Activated T-cell treated with anti-CD3 and anti-CD28 coated beads, Interleukin-2, amount 50 U/mL, for 24 hours (primary cell): ENCODE results near the gene ERBB3.
A peak's percentile ranks its signal among the peaks of the same experiment; 100 is the strongest.
"Not testable (repeated sequence)": the region's sequence is repeated elsewhere in the genome, so short reads cannot be mapped to it uniquely, and the experiment has no call there.

Source experiments
- DNase-seq: peaks from one replicate; pipeline ENCODE4 v3.0.0-alpha.2; 2020
- H3K27ac Mint-ChIP-seq: 2 replicates; pipeline ENCODE4 v1.8.0; 2020; ENCODE audit warnings: mild to moderate bottlenecking, mixed read lengths
- H3K27me3 Mint-ChIP-seq: 2 replicates; pipeline ENCODE4 v1.8.0; 2020; ENCODE audit warnings: mixed read lengths
- H3K36me3 Mint-ChIP-seq: 2 replicates; pipeline ENCODE4 v1.8.0; 2020; ENCODE audit warnings: low read depth, mixed read lengths
- H3K4me1 Mint-ChIP-seq: 2 replicates; pipeline ENCODE4 v1.8.0; 2020; ENCODE audit warnings: low read depth, mixed read lengths
- H3K4me3 Mint-ChIP-seq: 2 replicates; pipeline ENCODE4 v1.8.0; 2020; ENCODE audit warnings: mild to moderate bottlenecking, moderate library complexity, mixed read lengths
- H3K9me3 Mint-ChIP-seq: 2 replicates; pipeline ENCODE4 v1.8.0; 2020; ENCODE audit warnings: mixed read lengths

ERBB3 gene

DNA sequence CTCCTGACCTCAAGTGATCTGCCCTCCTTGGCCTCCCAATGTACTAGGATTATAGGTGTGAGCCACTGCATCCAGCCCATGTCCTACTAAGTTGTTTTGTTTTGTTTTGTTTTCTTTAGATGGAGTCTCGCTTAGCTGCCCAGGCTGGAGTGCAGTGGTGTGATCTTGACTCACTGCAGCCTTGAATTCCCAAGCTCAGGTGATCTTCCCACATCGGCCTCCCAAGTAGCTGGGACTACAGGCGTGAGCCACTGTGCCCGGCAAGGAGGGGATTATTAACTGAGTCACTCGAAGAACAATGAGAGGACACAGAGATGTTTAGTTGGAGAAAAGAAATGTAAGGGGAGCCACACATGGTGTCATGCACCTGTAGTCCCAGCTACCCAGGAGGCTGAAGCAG, 18.0 kb upstream of the ERBB3 start:
- no peaks in the 10 kb centered on the region for H3K36me3 Mint-ChIP-seq
- peaks cover 3% of the 10 kb centered on the region for H3K4me1 Mint-ChIP-seq
- H3K27ac Mint-ChIP-seq: no peak overlapping the region
- DNase-seq: no peak
- H3K27me3 Mint-ChIP-seq: no peaks in the 10 kb centered on the region
- H3K4me3 Mint-ChIP-seq: no peak overlapping the region
- H3K9me3 Mint-ChIP-seq: no peaks in the 10 kb centered on the region

DNA sequence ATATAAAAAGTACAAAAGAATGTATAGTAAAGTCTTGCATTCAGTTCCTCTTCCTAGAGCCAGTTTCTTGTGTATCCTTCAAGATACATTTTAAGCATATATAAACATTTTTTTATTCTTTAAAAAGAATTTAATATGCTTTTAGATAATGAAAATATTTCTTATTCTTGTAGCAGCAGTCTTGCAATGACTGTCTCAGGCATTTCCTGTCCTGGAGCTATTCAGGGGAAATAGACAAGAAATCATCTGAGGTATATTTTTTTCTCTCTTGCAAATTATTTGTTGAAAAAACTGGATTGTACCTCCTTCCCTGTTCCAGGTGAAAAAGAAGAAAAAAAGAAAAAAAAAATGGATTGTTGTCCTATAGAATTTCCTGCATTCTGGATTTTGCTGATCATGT, 17.0 kb upstream of the ERBB3 start:
- Mint-ChIP-seq H3K27me3 (no peaks in the 10 kb centered on the region), H3K9me3 (no peaks in the 10 kb centered on the region), H3K4me3 (no peak overlapping the region), H3K27ac (no peak overlapping the region), H3K36me3 (no peaks in the 10 kb centered on the region), H3K4me1 (peaks cover 4% of the 10 kb centered on the region)
- no peak for DNase-seq

DNA sequence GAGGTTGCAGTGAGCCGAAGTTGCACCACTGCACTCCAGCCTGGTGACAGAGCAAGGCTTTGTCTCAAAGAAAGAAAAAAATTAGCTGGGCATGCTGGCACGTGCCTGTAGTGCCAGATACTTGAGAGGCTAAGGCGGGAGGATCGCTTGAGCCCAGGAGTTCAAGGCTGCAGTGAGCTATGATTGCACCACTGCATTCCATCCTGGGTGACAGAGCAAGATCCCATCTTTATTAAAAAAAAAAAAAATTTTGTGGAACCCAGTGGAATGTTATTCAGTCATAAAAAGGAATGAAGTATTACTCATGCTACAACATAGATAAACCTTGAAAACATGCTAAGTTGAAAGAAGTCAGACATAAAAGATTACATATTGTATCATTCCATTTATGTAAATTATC, 8.3 kb upstream of the ERBB3 start:
- no peak overlapping the region for H3K4me3 Mint-ChIP-seq
- peaks cover 4% of the 10 kb centered on the region for H3K4me1 Mint-ChIP-seq
- H3K27me3 Mint-ChIP-seq: no peaks in the 10 kb centered on the region
- H3K27ac Mint-ChIP-seq: no peak overlapping the region
- no peaks in the 10 kb centered on the region for H3K36me3 Mint-ChIP-seq
- H3K9me3 Mint-ChIP-seq: no peaks in the 10 kb centered on the region
- no peak for DNase-seq

DNA sequence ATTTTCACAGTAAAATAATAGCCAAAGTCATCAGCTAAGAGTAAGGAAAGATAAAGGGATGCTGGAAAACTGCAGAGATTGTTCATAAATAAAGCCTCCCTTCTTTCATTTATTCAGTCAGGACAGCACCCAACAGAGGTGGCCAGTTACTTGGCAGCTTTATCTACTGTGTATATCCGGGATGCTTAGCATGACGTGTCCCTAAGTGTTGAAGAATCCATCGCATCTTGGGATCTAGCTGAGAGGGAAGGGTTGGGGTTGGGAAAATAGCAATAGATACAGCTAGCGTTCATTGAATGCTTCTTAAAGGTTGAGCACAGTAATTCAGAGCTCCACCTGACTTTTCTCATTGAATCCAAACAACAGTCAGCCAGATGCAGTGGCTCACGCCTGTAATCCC, 5.6 kb upstream of the ERBB3 start:
- no peak overlapping the region for H3K4me3 Mint-ChIP-seq
- H3K27ac Mint-ChIP-seq: no peak overlapping the region
- H3K9me3 Mint-ChIP-seq: no peaks in the 10 kb centered on the region
- DNase-seq: no peak
- no peaks in the 10 kb centered on the region for H3K27me3 Mint-ChIP-seq
- no peaks in the 10 kb centered on the region for H3K36me3 Mint-ChIP-seq
- peaks cover 2% of the 10 kb centered on the region for H3K4me1 Mint-ChIP-seq

DNA sequence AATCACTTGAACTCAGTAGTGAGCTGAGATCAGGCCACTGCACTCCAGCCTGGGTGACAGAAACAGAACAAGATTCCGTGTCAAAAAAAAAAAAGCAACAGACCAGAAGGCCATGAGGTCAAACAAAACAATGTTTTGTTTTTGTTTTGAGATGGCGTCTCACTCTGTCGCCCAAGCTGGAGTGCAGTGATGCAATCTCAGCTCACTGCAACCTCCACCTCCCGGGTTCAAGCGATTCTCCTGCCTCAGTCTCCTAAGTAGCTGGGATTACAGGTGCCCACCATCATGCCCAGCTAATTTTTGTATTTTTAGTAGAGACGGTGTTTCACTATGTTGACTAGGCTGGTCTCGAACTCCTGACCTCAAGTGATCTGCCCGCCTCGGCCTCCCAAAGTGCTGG, 2.0 kb upstream of the ERBB3 start:
- H3K9me3 Mint-ChIP-seq, H3K36me3 Mint-ChIP-seq, H3K27ac Mint-ChIP-seq, H3K4me3 Mint-ChIP-seq, DNase-seq: not testable (repeated sequence)
- H3K27me3 Mint-ChIP-seq: peaks cover 13% of the 10 kb centered on the region
- peaks cover 19% of the 10 kb centered on the region for H3K4me1 Mint-ChIP-seq

DNA sequence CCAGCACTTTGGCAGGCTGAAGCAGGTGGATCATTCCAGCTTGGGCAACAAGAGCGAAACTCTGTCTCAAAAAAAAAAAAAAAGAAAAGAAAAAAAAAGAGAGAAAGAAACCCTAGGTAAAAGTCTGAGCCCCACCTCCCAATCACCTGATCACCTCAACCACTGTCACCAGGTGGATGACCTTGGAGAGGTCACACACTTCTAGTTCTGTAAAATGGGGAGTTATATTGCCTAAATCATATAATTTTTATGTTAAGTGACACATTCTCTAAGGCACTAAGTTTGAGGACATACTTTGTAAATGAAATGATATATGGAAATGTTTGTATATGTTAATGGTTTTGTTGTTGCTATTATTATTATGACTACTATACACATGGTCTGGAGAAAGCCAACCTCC, 1.5 kb upstream of the ERBB3 start:
- Mint-ChIP-seq H3K4me1 (peaks cover 19% of the 10 kb centered on the region), H3K9me3 (no peaks in the 10 kb centered on the region), H3K27ac (no peak overlapping the region)

DNA sequence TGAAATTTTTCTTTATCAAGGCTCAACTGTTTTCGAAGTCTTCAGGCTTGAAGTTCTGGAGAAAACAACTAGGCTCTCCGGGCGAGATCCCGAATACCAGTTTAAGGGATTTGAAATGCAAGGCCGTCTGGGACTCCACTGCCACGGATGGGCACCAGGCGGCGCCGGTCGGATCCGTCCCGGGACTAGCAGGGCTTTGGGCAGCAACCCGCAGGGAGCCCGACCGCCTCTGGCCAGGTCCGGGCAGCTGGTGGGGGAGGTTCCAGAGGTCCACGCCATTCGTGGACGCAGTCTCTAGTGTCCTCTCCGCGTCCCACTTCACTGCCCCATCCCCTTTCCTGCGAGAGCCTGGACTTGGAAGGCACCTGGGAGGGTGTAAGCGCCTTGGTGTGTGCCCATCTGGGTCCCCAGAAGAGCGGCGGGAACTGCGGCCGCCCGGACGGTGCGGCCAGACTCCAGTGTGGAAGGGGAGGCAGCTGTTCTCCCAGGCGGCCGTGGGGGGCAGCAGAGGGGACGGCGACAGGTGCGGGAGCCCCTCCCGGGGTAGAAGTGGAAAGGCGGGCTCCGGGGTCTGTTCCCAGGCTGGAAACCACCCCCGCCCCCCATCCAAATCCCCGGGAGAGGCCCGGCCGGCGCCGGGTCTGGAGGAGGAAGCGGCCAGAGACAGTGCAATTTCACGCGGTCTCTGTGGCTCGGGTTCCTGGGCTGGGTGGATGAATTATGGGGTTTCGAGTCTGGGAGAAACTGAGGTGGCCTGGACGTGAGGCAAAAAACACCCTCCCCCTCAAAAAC, 838 bp upstream of the ERBB3 start:
- peaks cover 13% of the 10 kb centered on the region for H3K27me3 Mint-ChIP-seq
- H3K27ac Mint-ChIP-seq: no peak overlapping the region
- peak overlapping the region; percentile 78 for H3K4me3 Mint-ChIP-seq
- DNase-seq: peak; percentile 73
- H3K4me1 Mint-ChIP-seq: peaks cover 19% of the 10 kb centered on the region
- no peaks in the 10 kb centered on the region for H3K9me3 Mint-ChIP-seq
- H3K36me3 Mint-ChIP-seq: no peaks in the 10 kb centered on the region

More for the DNA sequence above, 1.5 kb upstream of the ERBB3 start:
- H3K27me3 Mint-ChIP-seq: peaks cover 13% of the 10 kb centered on the region
- H3K36me3 Mint-ChIP-seq: no peaks in the 10 kb centered on the region
- DNase-seq: no peak
- peak overlapping the region; percentile 78 for H3K4me3 Mint-ChIP-seq

DNA sequence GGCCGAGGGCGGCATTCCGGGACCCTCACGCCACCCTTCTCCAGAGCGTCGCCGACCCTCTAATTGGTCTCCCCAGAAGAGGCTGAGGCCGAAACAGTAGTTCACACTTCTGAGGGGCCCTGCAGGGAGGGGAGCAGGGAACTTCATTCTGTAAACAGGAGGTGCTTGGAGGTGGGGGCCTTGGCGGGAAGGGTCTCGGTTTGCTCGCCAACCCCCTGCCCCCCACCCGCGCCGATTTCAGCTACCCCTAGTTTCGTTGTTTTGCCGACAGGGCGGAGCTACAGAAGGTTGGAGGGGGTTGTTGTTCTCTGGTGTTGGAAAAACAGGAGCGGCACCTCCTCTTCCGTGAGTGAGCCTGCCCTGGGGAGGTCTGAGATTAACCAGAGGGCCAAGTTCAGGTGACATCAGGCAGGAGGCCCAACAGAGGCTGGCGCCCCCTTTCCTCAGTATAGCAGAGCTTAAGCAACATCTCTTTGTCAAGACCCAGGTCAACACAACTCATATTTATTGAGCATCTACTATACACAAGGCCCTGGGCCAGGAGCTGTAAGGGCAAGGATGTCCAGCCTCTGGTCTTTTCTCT, 682 bp downstream of the ERBB3 start:
- no peaks in the 10 kb centered on the region for H3K36me3 Mint-ChIP-seq
- H3K4me1 Mint-ChIP-seq: peaks cover 19% of the 10 kb centered on the region
- peaks cover 13% of the 10 kb centered on the region for H3K27me3 Mint-ChIP-seq
- peak overlapping the region; percentile 26 for H3K27ac Mint-ChIP-seq
- DNase-seq: no peak
- peak overlapping the region; percentile 78 for H3K4me3 Mint-ChIP-seq
- H3K9me3 Mint-ChIP-seq: no peaks in the 10 kb centered on the region

DNA sequence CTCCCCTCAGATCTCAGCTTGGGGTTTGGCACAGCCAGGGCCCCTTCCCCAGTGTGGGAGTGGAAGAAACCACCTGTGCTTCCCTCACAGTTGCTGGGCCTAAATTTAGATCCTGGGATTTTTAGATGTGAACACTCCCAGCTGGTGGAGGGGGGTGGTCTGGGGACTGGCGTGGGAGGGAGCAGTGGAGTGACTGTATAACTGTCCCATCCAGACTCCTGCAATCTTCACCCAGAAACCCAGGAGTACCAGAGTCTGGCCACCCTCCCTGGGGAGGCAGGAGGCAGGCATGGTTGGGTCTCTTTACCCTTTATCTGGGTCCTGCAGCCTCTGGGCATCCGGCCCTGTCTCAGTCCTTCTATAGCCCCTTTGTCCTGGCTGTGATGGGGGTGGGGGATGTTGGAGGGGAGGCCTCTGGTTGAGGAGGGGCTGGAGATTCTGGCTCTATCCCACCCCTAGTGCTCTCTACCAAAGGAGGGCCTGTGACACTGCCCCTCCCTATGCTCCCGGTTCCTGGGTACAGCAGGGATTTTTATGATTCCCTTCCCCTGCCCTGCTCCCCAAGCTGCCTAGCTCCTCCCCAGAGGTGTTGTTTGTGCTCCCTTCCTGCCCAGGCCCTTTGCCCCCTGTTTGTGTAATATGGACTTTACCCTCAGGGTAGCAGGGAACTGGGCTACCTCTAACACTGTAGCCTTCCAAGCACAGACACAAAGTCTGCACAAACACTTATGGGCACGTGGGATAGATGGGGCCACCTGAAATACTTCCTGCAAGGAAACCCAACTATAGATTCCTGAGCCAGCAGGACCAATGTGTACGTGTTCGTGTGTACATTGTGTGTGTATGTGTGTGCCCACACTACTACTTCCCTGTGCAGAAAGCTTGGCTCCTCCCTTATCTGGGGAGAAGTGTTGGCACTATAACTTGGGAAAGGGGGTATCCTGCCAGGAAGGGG, 1.7 kb downstream of the ERBB3 start:
- Mint-ChIP-seq H3K4me1 (peaks cover 19% of the 10 kb centered on the region), H3K27me3 (peaks cover 13% of the 10 kb centered on the region), H3K9me3 (no peaks in the 10 kb centered on the region), H3K36me3 (no peaks in the 10 kb centered on the region), H3K27ac (no peak overlapping the region), H3K4me3 (no peak overlapping the region)
- no peak for DNase-seq

DNA sequence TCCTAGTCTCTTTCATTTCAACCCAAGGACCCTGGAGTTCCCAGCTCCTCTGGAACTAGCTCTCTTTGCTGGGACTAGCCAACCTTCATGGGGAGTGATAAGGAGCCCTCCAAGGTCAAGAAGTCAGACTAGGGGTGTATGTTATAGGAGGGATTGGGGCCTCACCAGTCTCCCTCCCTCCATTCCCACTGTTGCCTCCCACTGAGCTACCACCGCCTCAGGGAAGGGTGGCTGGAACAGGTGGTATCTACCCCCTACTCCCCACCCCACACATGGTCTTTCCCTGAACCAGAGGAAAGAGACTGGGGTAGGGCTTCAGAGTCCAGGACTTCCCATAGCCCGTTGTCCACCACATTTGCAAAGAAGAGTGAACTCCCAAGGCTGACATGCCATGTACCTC, 2.4 kb downstream of the ERBB3 start:
- Mint-ChIP-seq H3K27me3 (peaks cover 13% of the 10 kb centered on the region), H3K27ac (no peak overlapping the region), H3K4me1 (peaks cover 19% of the 10 kb centered on the region), H3K4me3 (no peak overlapping the region), H3K36me3 (no peaks in the 10 kb centered on the region), H3K9me3 (no peaks in the 10 kb centered on the region)
- no peak for DNase-seq

DNA sequence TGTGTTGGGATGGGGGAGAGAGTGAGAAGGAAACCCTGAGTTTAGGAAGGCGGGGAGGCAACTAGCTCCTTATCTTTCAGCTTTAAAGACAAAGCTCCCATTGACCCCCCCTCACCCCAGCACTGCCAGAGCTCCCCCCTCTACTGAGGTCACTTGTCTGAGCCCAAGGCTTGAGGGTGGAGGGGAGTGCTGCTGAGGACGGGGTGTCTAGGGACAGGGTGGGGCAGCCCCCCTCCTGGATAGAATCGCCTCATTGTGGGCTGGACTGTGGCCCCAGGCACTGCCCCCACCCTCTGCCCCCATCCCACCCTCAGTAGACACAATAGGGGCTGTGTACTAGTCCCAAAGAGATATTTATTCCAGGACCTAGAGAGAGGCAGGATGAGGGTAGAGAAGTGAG, 3.0 kb downstream of the ERBB3 start:
- H3K4me3 Mint-ChIP-seq: no peak overlapping the region
- no peak for DNase-seq
- H3K36me3 Mint-ChIP-seq: no peaks in the 10 kb centered on the region
- H3K9me3 Mint-ChIP-seq: no peaks in the 10 kb centered on the region
- H3K27me3 Mint-ChIP-seq: peaks cover 13% of the 10 kb centered on the region
- peaks cover 19% of the 10 kb centered on the region for H3K4me1 Mint-ChIP-seq
- H3K27ac Mint-ChIP-seq: no peak overlapping the region

DNA sequence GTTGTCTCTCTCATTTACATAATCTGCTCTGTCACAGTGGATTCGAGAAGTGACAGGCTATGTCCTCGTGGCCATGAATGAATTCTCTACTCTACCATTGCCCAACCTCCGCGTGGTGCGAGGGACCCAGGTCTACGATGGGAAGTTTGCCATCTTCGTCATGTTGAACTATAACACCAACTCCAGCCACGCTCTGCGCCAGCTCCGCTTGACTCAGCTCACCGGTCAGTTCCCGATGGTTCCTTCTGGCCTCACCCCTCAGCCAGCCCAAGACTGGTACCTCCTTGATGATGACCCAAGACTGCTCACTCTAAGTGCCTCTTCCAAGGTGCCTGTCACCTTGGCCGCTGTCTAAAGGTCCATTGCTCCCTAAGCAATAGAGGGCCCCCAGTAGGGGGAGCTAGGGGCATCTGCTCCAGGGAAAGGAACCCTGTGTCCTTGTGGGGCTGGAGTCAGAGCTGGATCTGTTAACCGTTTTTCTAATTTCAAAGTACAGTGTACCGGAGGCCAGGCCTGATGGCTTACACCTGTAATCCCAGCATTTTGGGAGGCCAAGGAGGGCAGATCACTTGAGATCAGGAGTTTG, 5.1 kb downstream of the ERBB3 start:
- Mint-ChIP-seq H3K27ac (no peak overlapping the region), H3K27me3 (peaks cover 13% of the 10 kb centered on the region), H3K36me3 (no peaks in the 10 kb centered on the region), H3K4me3 (no peak overlapping the region), H3K9me3 (no peaks in the 10 kb centered on the region), H3K4me1 (peaks cover 12% of the 10 kb centered on the region)
- no peak for DNase-seq

DNA sequence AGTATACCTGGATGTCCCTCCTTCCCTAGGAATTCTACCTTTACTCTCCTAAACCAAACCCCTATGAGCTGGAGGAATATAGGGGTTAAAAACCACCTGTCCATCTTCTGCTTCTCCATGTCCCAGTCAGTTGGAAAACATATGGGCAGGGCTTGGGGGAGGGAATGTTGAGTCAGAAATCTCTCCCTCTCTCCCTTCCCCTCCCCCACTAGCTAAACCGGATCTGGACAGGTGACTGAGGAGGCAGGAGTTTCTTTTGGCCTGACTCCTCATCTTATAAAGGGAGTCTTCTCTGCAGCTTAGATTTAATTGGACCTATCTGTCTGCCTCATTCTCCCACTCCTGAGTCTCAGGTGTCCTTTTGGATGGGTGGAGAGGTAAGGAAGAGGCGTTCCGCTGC, 6.1 kb downstream of the ERBB3 start:
- H3K4me3 Mint-ChIP-seq: no peak overlapping the region
- DNase-seq: no peak
- no peak overlapping the region for H3K27ac Mint-ChIP-seq
- peaks cover 8% of the 10 kb centered on the region for H3K27me3 Mint-ChIP-seq
- H3K4me1 Mint-ChIP-seq: peaks cover 3% of the 10 kb centered on the region
- no peaks in the 10 kb centered on the region for H3K9me3 Mint-ChIP-seq
- no peaks in the 10 kb centered on the region for H3K36me3 Mint-ChIP-seq

DNA sequence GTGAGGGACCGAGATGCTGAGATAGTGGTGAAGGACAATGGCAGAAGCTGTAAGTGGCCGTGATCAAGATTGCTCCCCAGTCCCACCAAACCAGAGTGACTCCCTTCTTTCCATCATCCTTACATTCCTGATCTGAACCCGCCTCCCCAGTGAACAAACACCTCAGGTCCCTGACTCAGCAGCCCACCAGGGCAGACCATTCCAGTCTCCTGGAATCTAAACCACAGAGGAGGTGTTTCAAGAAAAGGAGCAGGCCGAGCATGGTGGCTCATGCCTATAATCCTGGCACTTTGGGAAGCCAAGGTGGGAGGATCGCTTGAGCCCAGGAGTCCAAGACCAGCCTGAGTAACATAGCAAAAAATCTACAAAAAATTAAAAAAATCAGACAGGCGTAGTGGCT, 6.6 kb downstream of the ERBB3 start:
- Mint-ChIP-seq H3K4me3 (no peak overlapping the region), H3K27me3 (peaks cover 3% of the 10 kb centered on the region), H3K36me3 (no peaks in the 10 kb centered on the region), H3K27ac (no peak overlapping the region), H3K9me3 (no peaks in the 10 kb centered on the region), H3K4me1 (no peaks in the 10 kb centered on the region)
- no peak for DNase-seq
